GM12891 (cell line): ENCODE data around the gene APBB3.

Experiments used
- PAX5 ChIP-seq: IDR thresholded peaks from 2 replicates; pipeline ENCODE4 v1.6.1; 2011; ENCODE audit warnings: low read length, moderate library complexity, mild to moderate bottlenecking; ENCODE audit not compliant: insufficient read depth, severe bottlenecking
- POLR2A ChIP-seq: IDR thresholded peaks from 2 replicates; pipeline ENCODE4 v1.6.1; 2011; ENCODE audit warnings: low read depth, low read length, control low read depth
- POLR2AphosphoS5 ChIP-seq: IDR thresholded peaks from 2 replicates; pipeline ENCODE4 v1.6.1; 2011; ENCODE audit warnings: low read depth, low read length, control low read depth
- SPI1 ChIP-seq: IDR thresholded peaks from 2 replicates; pipeline ENCODE4 v1.6.1; 2011; ENCODE audit warnings: low read depth, low read length, control low read depth
- TAF1 ChIP-seq: IDR thresholded peaks from 2 replicates; pipeline ENCODE4 v1.6.1; 2011; ENCODE audit warnings: low read depth, low read length, control low read depth

GRCh38 chr5:140576776-140577201 is 12.4 kb upstream of the APBB3 start:
- TF ChIP-seq PAX5, result no peak
- no peak for TF ChIP-seq POLR2A
- no peak for TF ChIP-seq POLR2AphosphoS5
- no peak for TF ChIP-seq TAF1
- TF ChIP-seq SPI1, result no peak
